OCI-LY1 (cell line): Measurements from ENCODE around the gene AK3.
"Not testable (repeated sequence)": the region's sequence is repeated elsewhere in the genome, so short reads cannot be mapped to it uniquely, and the experiment has no call there.

ENCODE experiments used
- H2AFZ ChIP-seq: fragments of 200-600 bp; sonication (generic), shearing (Covaris generic); 2 replicates; pipeline ENCODE4 v1.6.0; 2014; ENCODE audit warnings: antibody characterized with exemption, mild to moderate bottlenecking, low read length
- H3F3A ChIP-seq: fragments of 200-600 bp; sonication (generic), shearing (Covaris generic); 2 replicates; pipeline ENCODE4 v1.6.0; 2014; ENCODE audit warnings: mild to moderate bottlenecking, antibody characterized with exemption, low read length, moderate library complexity; ENCODE audit not compliant: insufficient read depth
- H3K27ac ChIP-seq: fragments of 200-600 bp; sonication (generic); 2 replicates; pipeline ENCODE4 v1.5.1; 2014; ENCODE audit warnings: low read length, mixed run types, mild to moderate bottlenecking, low read depth; ENCODE audit not compliant: poor library complexity, severe bottlenecking
- H3K27me3 ChIP-seq: fragments of 200-600 bp; sonication (generic); 2 replicates; pipeline ENCODE4 v1.6.0; 2014; ENCODE audit warnings: antibody characterized with exemption, mild to moderate bottlenecking, low read length, moderate library complexity; ENCODE audit not compliant: insufficient read depth
- H3K36me3 ChIP-seq: fragments of 200-600 bp; sonication (generic); 2 replicates; pipeline ENCODE4 v1.6.1; 2014; ENCODE audit warnings: mild to moderate bottlenecking, antibody characterized with exemption, low read length, moderate library complexity, mixed read lengths; ENCODE audit not compliant: insufficient read depth
- H3K4me1 ChIP-seq: fragments of 200-600 bp; sonication (generic); 2 replicates; pipeline ENCODE4 v1.5.1; 2014; ENCODE audit warnings: mild to moderate bottlenecking, low read length, moderate library complexity; ENCODE audit not compliant: insufficient read depth, severe bottlenecking
- H3K4me2 ChIP-seq: fragments of 200-600 bp; sonication (generic), shearing (Covaris generic); 2 replicates; pipeline ENCODE4 v1.6.1; 2014; ENCODE audit warnings: low read length
- H3K4me3 ChIP-seq: fragments of 200-600 bp; sonication (generic); 2 replicates; pipeline ENCODE4 v1.5.1; 2014; ENCODE audit warnings: low read length, low read depth, mild to moderate bottlenecking, mixed read lengths; ENCODE audit not compliant: poor library complexity, severe bottlenecking
- H3K79me2 ChIP-seq: fragments of 200-600 bp; shearing (Covaris generic); 2 replicates; pipeline ENCODE4 v1.6.1; 2016; ENCODE audit warnings: mixed run types, low read length, mixed read lengths; ENCODE audit not compliant: insufficient read depth
- H3K9ac ChIP-seq: fragments of 200-600 bp; sonication (generic), shearing (Covaris generic); 2 replicates; pipeline ENCODE4 v1.6.1; 2014; ENCODE audit warnings: mild to moderate bottlenecking, low read length, mixed read lengths
- H3K9me2 ChIP-seq: fragments of 200-600 bp; sonication (generic), shearing (Covaris generic); 2 replicates; pipeline ENCODE4 v1.6.1; 2014; ENCODE audit warnings: low read depth, mild to moderate bottlenecking, low read length, mixed read lengths
- H3K9me3 ChIP-seq: fragments of 200-600 bp; shearing (Covaris generic); 2 replicates; pipeline ENCODE4 v1.6.1; 2014; ENCODE audit warnings: low read length, mixed read lengths
- H4K20me1 ChIP-seq: fragments of 200-600 bp; sonication (generic), shearing (Covaris generic); 2 replicates; pipeline ENCODE4 v1.6.0; 2016; ENCODE audit warnings: mild to moderate bottlenecking, low read length; ENCODE audit not compliant: insufficient read depth
- CTCF ChIP-seq: fragments of 200-600 bp; sonication (generic), shearing (Covaris generic); IDR thresholded peaks from 2 replicates; pipeline ENCODE4 v1.5.1; 2017; ENCODE audit warnings: mild to moderate bottlenecking, antibody characterized with exemption, low read length, moderate library complexity, mixed read lengths
- EZH2 ChIP-seq: fragments of 200-600 bp; sonication (generic), shearing (Covaris generic); IDR thresholded peaks from 2 replicates; pipeline ENCODE4 v1.8.0; 2017; ENCODE audit warnings: borderline replicate concordance, mixed run types, mild to moderate bottlenecking, antibody characterized with exemption, low read length, moderate library complexity, mixed read lengths

AK3 gene

GRCh38 chr9:4786599-4786998 is 45.6 kb upstream of the AK3 start:
- no peak for TF ChIP-seq EZH2
- no peak for TF ChIP-seq CTCF
- Histone ChIP-seq H3K9ac (no peak overlapping the region), H3K27ac (no peak overlapping the region), H3K79me2 (no peaks in the 10 kb centered on the region), H3K9me2 (no peaks in the 10 kb centered on the region), H3K4me2 (no peak overlapping the region), H3K36me3 (no peaks in the 10 kb centered on the region; the same call in 1 of the 2 replicates), H3K9me3 (no peaks in the 10 kb centered on the region), H4K20me1 (no peaks in the 10 kb centered on the region), H2AFZ (no peak overlapping the region), H3F3A (no peaks in the 10 kb centered on the region), H3K4me1 (no peaks in the 10 kb centered on the region), H3K4me3 (no peak overlapping the region), H3K27me3 (no peaks in the 10 kb centered on the region)

- H2AFZ ChIP-seq = no peak overlapping the region
These were observed 43.4 kb upstream of the AK3 start for GRCh38 chr9:4784403-4784802.

GRCh38 chr9:4783191-4783590 is 42.2 kb upstream of the AK3 start:
- H3K4me1 ChIP-seq, H3K9me2 ChIP-seq, H2AFZ ChIP-seq, H3K4me2 ChIP-seq, H3K79me2 ChIP-seq, H3K36me3 ChIP-seq, H3K9ac ChIP-seq, H3K27ac ChIP-seq, H4K20me1 ChIP-seq, H3K9me3 ChIP-seq, H3F3A ChIP-seq, H3K27me3 ChIP-seq, H3K4me3 ChIP-seq: not testable (repeated sequence)

More at GRCh38 chr9:4784403-4784802, 43.4 kb upstream of the AK3 start:
- no peaks in the 10 kb centered on the region for H4K20me1 ChIP-seq
- H3K27ac ChIP-seq = no peak overlapping the region
- H3K4me2 ChIP-seq = no peak overlapping the region
- no peaks in the 10 kb centered on the region for H3K79me2 ChIP-seq
- no peak overlapping the region for H3K4me3 ChIP-seq
- H3K4me1 ChIP-seq = no peaks in the 10 kb centered on the region
- TF ChIP-seq CTCF = no peak
- no peak for TF ChIP-seq EZH2
- H3K27me3 ChIP-seq = no peaks in the 10 kb centered on the region
- H3K9me2 ChIP-seq = no peaks in the 10 kb centered on the region
- H3F3A ChIP-seq = no peaks in the 10 kb centered on the region
- H3K36me3 ChIP-seq = no peaks in the 10 kb centered on the region; the same call in 1 of the 2 replicates
- no peak overlapping the region for H3K9ac ChIP-seq
- no peaks in the 10 kb centered on the region for H3K9me3 ChIP-seq

- no peaks in the 10 kb centered on the region for H3F3A ChIP-seq
These were observed 40.4 kb upstream of the AK3 start for GRCh38 chr9:4781408-4781807.

More at GRCh38 chr9:4781408-4781807, 40.4 kb upstream of the AK3 start:
- Histone ChIP-seq H3K27ac (no peak overlapping the region), H3K9me2 (no peaks in the 10 kb centered on the region), H2AFZ (no peak overlapping the region), H3K9me3 (no peaks in the 10 kb centered on the region), H3K79me2 (no peaks in the 10 kb centered on the region), H3K36me3 (no peaks in the 10 kb centered on the region; the same call in 1 of the 2 replicates), H3K4me1 (no peaks in the 10 kb centered on the region), H3K9ac (no peak overlapping the region), H4K20me1 (no peaks in the 10 kb centered on the region), H3K4me3 (no peak overlapping the region), H3K27me3 (no peaks in the 10 kb centered on the region), H3K4me2 (no peak overlapping the region)
- no peak for TF ChIP-seq EZH2
- no peak for TF ChIP-seq CTCF
